GM18517 (cell line): ENCODE data around the gene ADGRA1.

Experiments used
- ATAC-seq: cut with Tn5 transposase; IDR thresholded peaks from one replicate; pipeline ENCODE4 v1.9.1; 2021; ENCODE audit warnings: mild to moderate bottlenecking, moderate library complexity; ENCODE audit not compliant: unreplicated experiment

ADGRA1 gene

DNA sequence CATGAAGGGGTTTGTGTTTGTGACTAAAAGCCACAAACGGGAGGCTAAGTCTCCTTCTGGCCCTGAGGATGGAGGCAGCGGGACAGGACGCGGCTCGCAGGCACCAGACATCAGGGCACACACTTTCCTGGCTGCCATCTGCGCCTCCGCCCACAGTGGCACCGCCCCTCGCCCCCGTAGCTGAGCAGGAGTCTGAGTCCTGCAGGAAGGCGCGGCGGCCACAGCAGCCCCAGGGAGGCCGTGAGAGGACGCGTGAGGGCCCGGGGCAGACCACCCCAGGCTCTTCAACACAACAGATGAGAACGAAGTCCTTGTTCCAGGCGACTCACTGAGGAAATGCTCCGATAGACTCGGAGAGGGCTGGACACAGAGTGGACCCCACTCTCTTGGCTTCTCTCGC lies 6.6 kb downstream of the ADGRA1 start:
- ATAC-seq = no peak

DNA sequence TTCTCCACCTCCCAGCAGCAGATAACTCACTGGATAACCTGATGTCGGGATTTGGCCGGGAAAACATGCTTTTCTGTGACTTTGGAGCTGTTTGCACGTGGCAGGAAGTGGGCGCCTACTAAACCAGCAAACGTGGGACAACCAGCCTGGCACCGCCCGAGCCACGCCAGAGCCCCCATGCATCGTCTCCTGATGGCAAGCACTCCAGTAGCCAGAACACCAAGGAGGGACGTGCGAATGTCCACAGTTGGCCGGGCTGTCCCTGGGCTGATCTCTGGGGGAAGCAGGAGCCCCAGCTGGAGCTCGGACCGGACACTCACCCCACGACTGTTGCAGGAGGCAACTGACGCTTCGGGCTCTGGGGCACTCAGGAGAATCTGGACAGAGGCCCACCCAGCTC lies 7.1 kb downstream of the ADGRA1 start:
- no peak for ATAC-seq

DNA sequence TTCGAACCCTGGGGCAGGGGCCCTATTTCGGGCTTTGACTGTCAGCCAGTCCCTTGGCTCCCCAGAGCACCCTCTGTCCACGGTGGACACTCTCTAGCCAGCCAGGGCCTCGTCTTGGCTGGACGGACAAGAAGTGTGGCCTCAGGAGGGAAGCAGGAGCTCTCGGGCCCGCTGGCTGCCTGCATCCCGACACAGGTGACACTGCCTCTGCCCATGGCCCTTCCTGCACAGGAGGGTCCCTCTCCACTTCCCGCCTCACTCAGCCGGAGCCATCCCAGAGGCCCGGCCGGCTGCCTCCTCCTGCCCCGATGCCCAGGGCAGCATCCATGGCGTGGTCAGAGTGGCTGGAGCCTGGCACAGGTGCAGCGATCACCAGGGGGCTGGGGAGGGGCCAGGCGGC lies 7.9 kb downstream of the ADGRA1 start:
- no peak for ATAC-seq

- no peak for ATAC-seq
Measured at GRCh38 chr10:133096616-133097269, 9.0 kb downstream of the ADGRA1 start.

GRCh38 chr10:133097418-133097817 lies 9.7 kb downstream of the ADGRA1 start:
- ATAC-seq = no peak

DNA sequence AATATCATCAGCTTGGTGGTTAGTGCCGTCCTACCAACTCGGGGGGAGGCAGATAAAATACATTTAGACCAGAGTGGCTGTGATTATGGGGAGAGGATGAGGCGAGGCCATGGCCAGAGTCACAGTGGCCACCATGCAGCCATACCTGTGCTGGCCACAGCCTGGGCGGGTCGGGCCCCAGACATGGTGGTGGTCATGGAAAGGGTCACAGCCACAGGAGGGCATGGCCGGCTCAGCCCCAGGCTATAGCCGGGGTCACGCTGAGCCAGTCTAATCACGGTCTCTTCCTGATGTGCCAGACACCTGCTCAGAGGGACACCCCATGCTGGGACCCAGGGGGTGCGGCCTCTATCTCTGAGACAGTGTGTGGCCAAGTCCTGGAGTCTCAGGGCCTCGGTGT lies 10.2 kb downstream of the ADGRA1 start:
- no peak for ATAC-seq

DNA sequence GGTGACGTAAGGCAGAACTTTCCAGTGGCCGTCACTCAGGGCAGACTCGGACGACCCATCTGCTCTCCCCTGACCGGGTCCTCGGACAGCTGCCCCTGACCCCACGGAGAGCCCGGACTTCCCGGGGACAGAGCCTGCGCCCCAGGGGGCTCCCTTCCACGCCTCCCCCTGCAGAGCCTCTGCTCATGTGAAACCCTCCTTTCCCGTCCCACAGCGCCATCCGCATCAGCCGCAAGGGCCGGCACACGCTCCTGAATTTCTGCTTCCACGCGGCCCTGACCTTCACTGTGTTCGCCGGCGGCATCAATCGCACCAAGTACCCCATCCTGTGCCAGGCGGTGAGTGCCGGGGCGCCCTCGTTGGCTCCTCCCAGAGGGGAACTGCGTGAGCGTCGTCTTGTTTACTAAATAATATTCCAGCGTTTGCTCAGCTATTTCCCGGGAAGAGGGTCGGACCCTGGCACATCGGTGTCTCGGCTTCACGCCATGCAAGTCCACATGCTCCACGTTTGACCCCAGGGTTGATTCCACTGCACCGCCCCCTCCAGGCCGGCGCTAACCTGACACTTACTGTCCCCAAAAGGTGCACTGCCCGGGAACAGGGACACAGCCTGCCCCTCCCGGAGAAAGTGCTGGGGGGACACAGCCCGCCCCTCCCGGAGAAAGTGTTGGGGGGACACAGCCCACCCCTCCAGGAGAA lies 10.9 kb downstream of the ADGRA1 start:
- ATAC-seq = no peak

GRCh38 chr10:133099571-133099970 lies 11.8 kb downstream of the ADGRA1 start:
- no peak for ATAC-seq

DNA sequence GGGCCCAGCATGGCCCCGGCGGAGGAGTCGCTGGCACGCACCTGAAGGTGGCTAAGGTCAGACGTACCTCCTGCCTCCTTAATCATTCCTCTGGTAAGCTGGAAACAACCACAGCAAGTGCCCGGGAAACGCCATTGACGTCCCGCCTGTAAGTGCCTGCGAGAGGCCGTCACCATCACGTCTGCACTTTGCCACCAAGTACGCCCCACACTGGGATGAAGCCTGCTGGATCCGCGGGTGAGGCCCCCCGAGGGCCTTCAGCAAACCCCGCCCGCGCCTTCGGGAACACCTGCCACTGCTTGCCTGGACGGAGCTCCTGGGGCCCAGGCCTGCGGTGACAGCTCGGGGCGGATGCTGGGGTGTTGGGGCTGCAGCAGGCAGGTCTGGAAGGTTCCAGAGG lies 12.5 kb downstream of the ADGRA1 start:
- no peak for ATAC-seq

DNA sequence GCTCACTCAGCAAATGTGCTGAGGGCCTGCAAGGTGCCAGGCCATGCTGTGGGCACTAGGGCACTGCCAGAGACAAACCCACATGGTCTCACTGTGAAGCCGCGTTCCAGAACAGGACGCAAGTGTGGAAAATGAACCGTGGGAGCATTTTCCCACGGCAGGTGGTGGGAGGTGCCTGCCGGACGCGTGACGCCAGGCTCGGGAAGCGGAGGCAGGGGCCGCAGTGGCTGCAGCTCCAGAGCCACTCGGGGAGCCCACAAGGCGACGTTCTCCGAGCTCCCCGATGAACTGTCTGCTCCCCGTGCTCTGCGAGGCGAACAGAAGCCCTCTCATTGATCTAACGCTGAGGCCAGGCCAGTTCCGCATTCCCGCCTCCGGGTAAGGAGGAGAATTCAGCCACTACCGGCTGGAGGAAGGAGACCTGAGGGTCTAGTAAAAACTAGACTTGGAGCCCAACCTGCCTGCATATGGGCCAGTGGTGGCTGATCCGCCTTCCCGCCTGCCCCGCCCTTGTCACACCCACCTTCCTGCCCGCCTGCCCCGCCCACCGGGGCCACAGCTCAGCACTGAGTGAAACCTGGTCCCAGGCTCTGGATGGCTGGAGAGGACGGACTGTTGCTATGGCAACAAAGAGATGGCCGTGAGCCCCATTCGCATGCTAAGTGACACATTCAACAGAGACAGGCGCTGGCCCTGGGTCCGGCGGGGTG lies 13.1 kb downstream of the ADGRA1 start:
- ATAC-seq = no peak

DNA sequence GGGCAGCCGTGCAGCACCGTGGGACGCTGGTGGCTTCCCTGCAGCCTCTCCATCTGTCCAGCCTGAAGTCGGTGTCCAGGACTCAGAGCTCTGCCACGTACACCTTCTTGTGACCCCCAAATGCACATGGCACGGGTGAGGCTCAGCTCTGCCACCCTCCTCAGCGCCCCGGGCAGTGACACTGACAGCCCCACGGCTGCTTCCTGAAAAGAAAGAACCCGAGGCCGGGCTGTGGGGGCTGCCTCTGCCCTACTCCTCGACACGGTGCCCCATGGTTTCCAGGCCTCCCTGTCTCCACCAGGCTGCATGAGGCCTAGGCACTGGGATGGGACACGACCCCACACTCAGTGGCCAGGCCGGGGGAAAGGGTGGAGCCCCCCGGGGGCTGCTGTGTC lies 13.7 kb downstream of the ADGRA1 start:
- no peak for ATAC-seq

- no peak for ATAC-seq
Measured at GRCh38 chr10:133102415-133103095, 14.8 kb downstream of the ADGRA1 start.

DNA sequence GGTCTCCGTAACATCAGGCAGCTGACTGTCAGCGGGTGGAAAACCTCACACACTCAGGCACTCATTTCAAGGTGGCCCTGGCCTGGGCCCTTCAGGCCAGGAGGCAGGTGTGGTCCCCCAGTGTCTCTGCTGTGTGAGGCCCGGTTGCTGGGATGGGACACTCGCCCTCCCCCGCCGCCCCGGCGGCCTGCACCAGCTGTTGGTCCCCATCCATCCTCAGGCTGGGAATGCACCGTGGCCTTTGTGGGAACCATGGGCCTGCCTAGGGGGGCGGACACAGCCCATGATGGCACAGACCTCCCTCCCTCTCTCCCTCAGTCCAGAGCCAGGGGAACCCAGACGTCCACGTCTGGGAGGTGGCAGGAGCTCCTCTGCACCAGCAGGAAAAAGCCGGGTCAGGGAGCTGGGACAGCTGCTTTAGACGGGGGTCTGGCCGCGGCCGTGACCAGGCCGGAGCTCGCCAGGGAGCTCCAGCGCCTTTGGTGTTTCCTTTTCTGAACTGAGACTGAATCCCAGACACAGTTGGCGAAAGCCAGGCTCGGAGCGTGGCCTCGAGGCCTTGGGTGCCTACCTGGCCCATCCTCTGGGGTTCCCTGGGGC lies 15.7 kb downstream of the ADGRA1 start:
- ATAC-seq = no peak

GRCh38 chr10:133104068-133104962 lies 16.6 kb downstream of the ADGRA1 start:
- no peak for ATAC-seq

- no peak for ATAC-seq
Measured at GRCh38 chr10:133104963-133105640, 17.4 kb downstream of the ADGRA1 start.

GRCh38 chr10:133105686-133106390 lies 18.1 kb downstream of the ADGRA1 start:
- ATAC-seq = no peak

DNA sequence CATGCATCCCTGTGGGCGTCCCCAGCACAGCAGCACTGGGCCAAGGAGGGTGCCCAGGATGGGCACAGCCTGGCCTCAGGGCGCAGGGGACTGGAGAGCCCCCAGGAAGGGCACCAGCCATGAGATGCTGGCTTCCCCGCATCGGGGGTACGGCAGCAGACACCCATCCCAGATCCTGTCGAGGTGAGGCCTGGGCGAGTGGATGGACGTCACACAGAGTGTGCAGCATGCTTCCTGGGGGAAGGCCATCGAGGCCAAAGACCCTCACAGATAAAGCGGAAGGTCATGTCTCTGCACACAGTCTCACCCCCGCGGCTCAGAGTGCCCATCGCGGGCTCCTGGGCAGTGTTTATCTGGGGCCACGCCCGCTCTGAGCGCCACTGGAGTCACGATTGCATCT lies 18.8 kb downstream of the ADGRA1 start:
- no peak for ATAC-seq

- ATAC-seq = no peak
Measured at GRCh38 chr10:133107442-133107841, 19.7 kb downstream of the ADGRA1 start.

GRCh38 chr10:133109711-133110110 lies 22.0 kb downstream of the ADGRA1 start:
- ATAC-seq = no peak
